Stomach (tissue), 9 donors: Measurements from ENCODE around the gene IFNGR2. TPM values are rescaled to one million over a fixed set of nuclear protein-coding genes. Genes with fewer than 3 reads are reported as not detected.

ENCODE experiments used
- DNase-seq, 2 donors: peaks; one replicate each; pipeline versions ENCODE4 v3.0.0 to v3.0.0-alpha.2; 2013 to 2019
- H3K27ac ChIP-seq, 5 donors: fragments of 200-600 bp in 4 of 5; sonication (generic) in 4 of 5; one replicate each; pipeline ENCODE4 v1.5.1; 2013 to 2019; ENCODE audit warnings: mild to moderate bottlenecking in 1 of 5, moderate library complexity in 1 of 5
- H3K27me3 ChIP-seq, 3 donors: fragments of 200-600 bp; sonication (generic); one replicate each; pipeline ENCODE4 v1.5.1; 2017 to 2019; ENCODE audit warnings: mixed run types in 1 of 3
- H3K36me3 ChIP-seq, 4 donors: fragments of 200-600 bp; sonication (generic); 1 replicate in 3 of 4; 2 replicates in 1 of 4; pipeline ENCODE4 v1.5.1; 2016 to 2019
- H3K4me1 ChIP-seq, 4 donors: fragments of 200-600 bp; sonication (generic); one replicate each; pipeline ENCODE4 v1.5.1; 2016 to 2019
- H3K4me3 ChIP-seq, 4 donors: fragments of 200-600 bp; sonication (generic) in 3 of 4; one replicate each; pipeline ENCODE4 v1.5.1; 2016 to 2019; ENCODE audit warnings: mild to moderate bottlenecking in 1 of 4
- H3K9me3 ChIP-seq, 4 donors: fragments of 200-600 bp; sonication (generic); one replicate each; pipeline ENCODE4 v1.5.1; 2016 to 2019
- EP300 ChIP-seq: sonication (generic); formaldehyde crosslinking; IDR thresholded peaks from one replicate; pipeline ENCODE4 v1.6.1; 2017; ENCODE audit warnings: antibody characterized with exemption
- POLR2A ChIP-seq, 4 donors: fragments of 450-650 bp; IDR thresholded peaks; one replicate each; pipeline ENCODE4 v1.6.1; 2016; ENCODE audit warnings: antibody characterized with exemption in 4 of 4, control low read depth in 2 of 4, mild to moderate bottlenecking in 1 of 4, moderate library complexity in 1 of 4
- POLR2AphosphoS5 ChIP-seq, 3 donors: sonication (generic); formaldehyde crosslinking; IDR thresholded peaks; one replicate each; pipeline ENCODE4 v1.6.1; 2016; ENCODE audit warnings: antibody characterized with exemption in 3 of 3
- WGBS, 5 donors: extraction: QIAGEN DNeasy Blood & Tissue Kit in 3 of 5; methylation state at CpG; one replicate each; pipeline versions ENCODE4 v1.1.5 to v1.1.7; 2013 to 2018; 5-methylcytosine and 5-hydroxymethylcytosine counted together
- intact Hi-C: fragments of 100-400 bp; cut with DNase I; formaldehyde crosslinking; loops from one replicate; pipeline ENCODE4 v1.15.1; 2023; ENCODE audit warnings: low total_unique reads
- polyA plus RNA-seq, 3 donors: library from polyadenylated mRNA; stranded (reverse); fragments of 200-250 nt; gene quantifications; one replicate each; pipeline ENCODE4 v1.2.3, GENCODE V29; 2013
- total RNA-seq, 5 donors: library from RNA; depleted of rRNA; stranded (reverse); fragments of >200 nt; gene quantifications; one replicate each; pipeline versions ENCODE4 v1.1.0 to v1.2.3, GENCODE V29; 2014 to 2016
- TF ChIP-seq, protein P1 (sequence below), 7 experiments: fragments of 450-650 bp in 4 of 7; fragments of 200-600 bp in 3 of 7; sonication (generic) in 3 of 7; IDR thresholded peaks; one replicate each; pipeline ENCODE4 v1.5.1; 2016 to 2019; ENCODE audit warnings: antibody characterized with exemption in 7 of 7, control low read depth in 2 of 7, mild to moderate bottlenecking in 1 of 7
- donor health status: healthy with polysubstance abuse.
- donor health status: Bipolar disorder and iron deficiency.
- donor health status: healthy.

Gene IFNGR2
- total and polyA plus RNA-seq, 8 donors, result 35.2 to 89.3 (median 59.3) TPM

DNA sequence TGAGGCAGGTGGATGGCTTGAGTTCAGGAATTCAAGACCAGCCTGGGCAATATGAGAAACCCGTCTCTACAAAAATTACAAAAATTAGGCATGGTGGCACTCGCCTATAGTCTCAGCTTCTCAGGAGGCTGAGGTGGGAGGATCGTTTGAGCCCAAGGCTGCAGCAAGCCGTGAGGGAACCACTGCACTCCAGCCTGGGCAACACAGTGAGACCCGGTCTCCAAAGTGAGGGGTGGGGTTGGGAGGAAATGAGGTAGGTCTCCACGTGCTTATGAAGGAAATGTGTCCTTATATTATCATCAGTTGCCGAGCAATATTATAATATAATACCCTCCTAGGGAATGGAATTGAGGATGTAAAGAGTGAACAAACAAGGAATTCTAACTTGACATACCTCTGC lies 73.9 kb downstream of the IFNGR2 start:
- H3K9me3 ChIP-seq, result no peaks in the 10 kb centered on the region
- peaks cover 7 to 27% (median 22%) of the 10 kb centered on the region in 4 donors for H3K4me1 ChIP-seq
- no peaks in the 10 kb centered on the region for H3K27me3 ChIP-seq
- WGBS, 5 donors, result 88 to 92% (median 90%) methylated on average over 7 of the region's 7 CpGs
- no peak overlapping the region for H3K4me3 ChIP-seq
- intact Hi-C loops, result no loop called here
- TF ChIP-seq POLR2A (IDR thresholded peaks at IDR 0.05), result no peak
- TF ChIP-seq POLR2AphosphoS5 (IDR thresholded peaks at IDR 0.05), result no peak
- no peak for TF ChIP-seq EP300
- TF ChIP-seq, protein P1, sequence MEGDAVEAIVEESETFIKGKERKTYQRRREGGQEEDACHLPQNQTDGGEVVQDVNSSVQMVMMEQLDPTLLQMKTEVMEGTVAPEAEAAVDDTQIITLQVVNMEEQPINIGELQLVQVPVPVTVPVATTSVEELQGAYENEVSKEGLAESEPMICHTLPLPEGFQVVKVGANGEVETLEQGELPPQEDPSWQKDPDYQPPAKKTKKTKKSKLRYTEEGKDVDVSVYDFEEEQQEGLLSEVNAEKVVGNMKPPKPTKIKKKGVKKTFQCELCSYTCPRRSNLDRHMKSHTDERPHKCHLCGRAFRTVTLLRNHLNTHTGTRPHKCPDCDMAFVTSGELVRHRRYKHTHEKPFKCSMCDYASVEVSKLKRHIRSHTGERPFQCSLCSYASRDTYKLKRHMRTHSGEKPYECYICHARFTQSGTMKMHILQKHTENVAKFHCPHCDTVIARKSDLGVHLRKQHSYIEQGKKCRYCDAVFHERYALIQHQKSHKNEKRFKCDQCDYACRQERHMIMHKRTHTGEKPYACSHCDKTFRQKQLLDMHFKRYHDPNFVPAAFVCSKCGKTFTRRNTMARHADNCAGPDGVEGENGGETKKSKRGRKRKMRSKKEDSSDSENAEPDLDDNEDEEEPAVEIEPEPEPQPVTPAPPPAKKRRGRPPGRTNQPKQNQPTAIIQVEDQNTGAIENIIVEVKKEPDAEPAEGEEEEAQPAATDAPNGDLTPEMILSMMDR (IDR thresholded peaks at IDR 0.05), result no peak
- DNase-seq, result no peak
- H3K27ac ChIP-seq, result no peak overlapping the region
- peaks cover 0 to 3% (median 0%) of the 10 kb centered on the region in 4 donors for H3K36me3 ChIP-seq

DNA sequence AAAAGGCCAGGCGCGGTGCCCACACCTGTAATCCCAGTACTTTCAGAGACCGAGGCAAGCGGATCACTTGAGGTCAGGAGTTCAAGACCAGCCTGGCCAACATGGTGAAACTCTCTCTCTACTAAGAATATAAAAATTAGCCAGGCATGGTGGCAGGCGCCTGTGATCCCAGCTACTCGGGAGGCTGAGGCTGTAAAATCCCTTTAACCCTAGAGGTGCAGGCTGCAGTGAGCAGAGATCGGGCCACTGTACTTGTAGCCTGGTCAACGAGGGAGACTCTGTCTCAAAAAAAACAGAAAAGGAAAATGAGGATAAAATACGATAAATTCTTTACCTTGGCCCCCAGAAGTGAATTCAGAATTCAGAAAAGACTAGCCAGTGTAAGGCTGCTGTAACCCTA lies 75.0 kb downstream of the IFNGR2 start:
- Histone ChIP-seq H3K4me3 (peak overlapping the region; percentile 79 to 98 (median 96)), H3K9me3 (no peaks in the 10 kb centered on the region), H3K36me3 (peaks cover 0 to 3% (median 0%) of the 10 kb centered on the region in 4 donors), H3K27ac (peak overlapping the region in 4 of 5 donors; percentile 97 to 98 (median 98)), H3K4me1 (peaks cover 7 to 27% (median 22%) of the 10 kb centered on the region in 4 donors), H3K27me3 (no peaks in the 10 kb centered on the region)
- 51 to 56% (median 54%) methylated on average over 9 of the region's 9 CpGs for WGBS, 5 donors
- TF ChIP-seq EP300 (no peak), POLR2A (IDR thresholded peaks at IDR 0.05) (no peak), POLR2AphosphoS5 (IDR thresholded peaks at IDR 0.05) (no peak)
- TF ChIP-seq, protein P1 (IDR thresholded peaks at IDR 0.05), result no peak
- intact Hi-C loops, result no loop called here
- no peak for DNase-seq

DNA sequence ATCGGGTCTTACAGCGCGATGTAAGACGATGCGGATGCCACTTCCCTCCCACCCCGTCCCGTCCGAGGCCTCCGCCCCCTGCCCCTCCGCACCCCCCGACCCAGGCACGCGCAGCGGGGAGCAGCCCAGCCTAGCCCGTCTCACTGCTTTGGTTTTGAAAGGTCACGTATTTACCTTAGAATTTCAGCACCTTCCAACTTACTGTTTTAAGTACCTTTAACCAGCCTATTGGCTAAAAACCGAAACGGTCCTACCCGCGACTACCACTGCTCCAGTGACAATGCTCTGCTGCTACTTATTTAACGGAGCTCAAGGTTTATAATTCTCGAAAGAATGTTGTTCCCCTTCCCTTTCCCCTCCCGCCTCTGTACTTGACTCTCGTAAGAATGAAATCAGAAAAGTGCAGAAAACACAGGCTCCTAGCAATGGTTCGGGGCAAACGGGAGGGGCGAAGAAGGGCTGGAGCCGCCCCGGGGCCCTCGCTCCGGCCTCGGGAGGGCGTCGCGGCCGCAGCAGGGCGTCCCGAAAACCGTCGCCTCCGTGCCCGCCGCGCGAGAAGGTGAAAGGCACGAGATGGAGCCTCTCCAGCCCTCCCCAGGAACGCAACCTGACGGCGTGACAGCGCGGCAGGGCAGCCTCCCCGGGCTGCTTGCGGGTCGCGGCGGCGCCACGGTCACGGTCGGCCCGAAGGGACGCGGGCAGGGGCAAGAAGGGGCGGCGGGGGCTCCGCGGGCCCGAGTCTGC lies 75.9 kb downstream of the IFNGR2 start:
- DNase-seq, result peak; percentile 36 to 67
- 0 to 1% (median 0%) methylated on average over 41 to 68 of the region's 68 CpGs for WGBS, 5 donors
- Histone ChIP-seq H3K27ac (peak overlapping the region; percentile 97 to 98 (median 98)), H3K36me3 (peaks cover 0 to 3% (median 0%) of the 10 kb centered on the region in 4 donors), H3K4me3 (peak overlapping the region; percentile 79 to 98 (median 96)), H3K9me3 (no peaks in the 10 kb centered on the region), H3K4me1 (peaks cover 7 to 27% (median 22%) of the 10 kb centered on the region in 4 donors), H3K27me3 (no peaks in the 10 kb centered on the region)
- intact Hi-C loops, result no loop called here
- TF ChIP-seq, protein P1 (IDR thresholded peaks at IDR 0.05), result no peak
- TF ChIP-seq POLR2AphosphoS5 (IDR thresholded peaks at IDR 0.05) (no peak), EP300 (no peak), POLR2A (IDR thresholded peaks at IDR 0.05) (no peak)

DNA sequence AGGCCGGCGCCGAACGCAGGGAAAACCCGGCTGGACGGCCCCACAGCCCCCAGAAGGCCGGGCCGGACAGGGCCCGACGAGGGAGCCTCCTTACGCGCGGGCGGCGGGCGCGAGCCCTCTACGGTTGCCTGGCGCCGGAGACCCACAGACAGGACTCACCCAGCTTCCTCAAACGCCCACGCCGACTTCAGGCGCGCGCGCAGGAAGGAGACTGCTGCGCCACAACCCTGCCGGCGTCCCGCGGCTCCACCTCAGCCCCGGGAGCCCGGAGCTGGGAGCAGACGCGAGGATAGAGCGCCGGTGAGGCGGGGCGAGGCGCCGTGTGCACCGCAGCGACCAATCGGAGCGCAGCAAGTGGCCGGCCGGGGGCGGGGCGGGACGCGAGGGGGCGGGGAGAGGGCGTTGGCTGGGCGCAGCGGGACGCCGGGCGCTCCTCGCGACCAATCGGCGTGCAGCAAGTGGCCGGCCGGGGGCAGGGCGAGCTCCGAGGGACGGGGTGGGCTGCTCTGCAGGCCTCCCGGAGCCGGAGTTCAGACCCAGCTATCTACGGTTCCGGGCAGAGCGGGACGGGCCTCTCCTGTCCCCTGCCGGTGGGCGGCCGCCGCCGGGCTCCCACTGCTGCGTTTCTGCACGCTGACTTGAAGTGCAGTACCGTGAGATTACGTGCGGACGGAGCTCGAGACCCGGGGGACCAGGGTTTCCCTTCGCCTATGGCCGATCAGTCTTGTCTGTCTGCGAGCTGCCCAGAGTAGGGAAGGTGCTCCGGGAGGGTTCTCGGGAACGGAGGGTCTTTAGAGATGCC lies 76.7 kb downstream of the IFNGR2 start, which contains the start of gene TMEM50B:
TMEM50B (minus strand) TSS at position 296 of the 802 bp plus-strand sequence. CDS start 11,089 bp downstream, outside the sequence.
- Histone ChIP-seq H3K27ac (peak within 1 kb of the TSS; percentile 97 to 98 (median 98)), H3K4me1 (peaks cover 7 to 27% (median 22%) of the 10 kb centered on the region in 4 donors), H3K36me3 (peaks cover 0 to 2% (median 0%) of the 10 kb centered on the region in 4 donors), H3K9me3 (no peaks in the 10 kb centered on the region), H3K27me3 (no peaks in the 10 kb centered on the region), H3K4me3 (peak within 1 kb of the TSS; percentile 79 to 98 (median 96))
- TF ChIP-seq POLR2A (IDR thresholded peaks at IDR 0.05), result peak in 2 of 4 donors; percentile 84 to 85
- TF ChIP-seq EP300, result no peak
- peak; percentile 93 to 97 (median 96) for TF ChIP-seq POLR2AphosphoS5 (IDR thresholded peaks at IDR 0.05)
- TF ChIP-seq, protein P1 (IDR thresholded peaks at IDR 0.05), result peak in 5 of 7 experiments; percentile 42 to 52 (median 47)
- intact Hi-C loops, result no loop called here
- DNase-seq, result peak; percentile 96 to 99
- WGBS, 5 donors, result 0 to 1% (median 1%) methylated on average over 19 to 93 of the region's 93 CpGs
